Retina (tissue), 1 donor: ENCODE measurements around the gene TNFRSF4.
A peak's percentile ranks its signal among the peaks of the same experiment; 100 is the strongest.

Source experiments
- DNase-seq: peaks from one replicate; pipeline ENCODE4 v3.0.0-alpha.2; 2016

Gene TNFRSF4

DNA sequence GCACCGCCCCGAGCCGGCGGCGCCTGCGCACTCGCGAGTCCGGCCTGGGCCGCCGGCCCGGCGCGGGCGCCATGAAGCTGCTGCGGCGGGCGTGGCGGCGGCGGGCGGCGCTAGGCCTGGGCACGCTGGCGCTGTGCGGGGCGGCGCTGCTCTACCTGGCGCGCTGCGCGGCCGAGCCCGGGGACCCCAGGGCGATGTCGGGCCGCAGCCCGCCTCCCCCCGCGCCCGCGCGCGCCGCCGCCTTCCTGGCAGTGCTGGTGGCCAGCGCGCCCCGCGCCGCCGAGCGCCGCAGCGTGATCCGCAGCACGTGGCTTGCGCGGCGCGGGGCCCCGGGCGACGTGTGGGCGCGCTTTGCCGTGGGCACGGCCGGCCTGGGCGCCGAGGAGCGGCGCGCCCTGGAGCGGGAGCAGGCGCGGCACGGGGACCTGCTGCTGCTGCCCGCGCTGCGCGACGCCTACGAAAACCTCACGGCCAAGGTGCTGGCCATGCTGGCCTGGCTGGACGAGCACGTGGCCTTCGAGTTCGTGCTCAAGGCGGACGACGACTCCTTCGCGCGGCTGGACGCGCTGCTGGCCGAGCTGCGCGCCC is 18.3 kb upstream of the TNFRSF4 start, which contains the start of gene B3GALT6:
TSS of gene B3GALT6 (plus strand) at position 30 of the 588 bp plus-strand sequence. CDS start at position 72, 42 bp downstream.
- no peak for DNase-seq

GRCh38 chr1:1231400-1232207 is 17.7 kb upstream of the TNFRSF4 start, which contains the start of gene SDF4:
Gene SDF4 (minus strand): TSS chr1:1232001. CDS start chr1:1228772, 3,229 bp downstream.
- DNase-seq = peak; percentile 96

- peak; percentile 49 for DNase-seq
Measured at GRCh38 chr1:1230656-1231399, 16.9 kb upstream of the TNFRSF4 start.

GRCh38 chr1:1229770-1230169 is 15.8 kb upstream of the TNFRSF4 start:
- DNase-seq = no peak

DNA sequence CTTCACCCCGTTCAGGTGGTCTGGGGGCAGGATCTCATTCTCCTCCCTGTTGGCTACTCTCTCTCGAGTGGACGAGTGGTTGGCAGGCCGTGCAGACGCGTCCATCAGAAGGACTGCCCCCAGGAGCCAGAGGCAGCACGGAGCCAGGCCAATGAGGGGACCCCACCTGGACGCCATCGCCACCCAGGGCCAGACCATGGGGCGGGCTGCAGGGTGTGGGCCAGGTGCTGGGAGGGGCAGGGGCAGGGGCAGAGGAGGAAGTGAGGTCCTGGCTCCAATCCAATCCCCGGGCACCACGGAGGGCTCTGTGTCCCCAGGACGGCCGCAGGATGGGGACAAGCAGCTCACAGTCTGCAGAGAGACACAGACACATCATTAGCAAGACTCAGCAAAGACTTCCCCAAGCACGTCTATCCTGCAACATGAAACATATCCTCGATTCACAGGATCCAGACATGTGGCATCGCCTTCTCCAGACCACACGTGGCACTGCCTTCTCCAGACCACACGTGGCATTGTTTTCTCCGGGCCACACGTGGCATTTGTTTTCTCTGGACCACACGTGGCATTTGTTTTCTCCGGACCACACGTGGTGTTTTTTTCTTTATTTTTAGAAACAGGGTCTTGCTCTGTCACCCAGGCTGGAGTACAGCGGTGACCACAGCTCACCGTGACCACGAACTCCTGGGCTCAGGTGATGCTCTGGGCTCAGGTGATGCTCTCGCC is 14.8 kb upstream of the TNFRSF4 start:
- no peak for DNase-seq

DNA sequence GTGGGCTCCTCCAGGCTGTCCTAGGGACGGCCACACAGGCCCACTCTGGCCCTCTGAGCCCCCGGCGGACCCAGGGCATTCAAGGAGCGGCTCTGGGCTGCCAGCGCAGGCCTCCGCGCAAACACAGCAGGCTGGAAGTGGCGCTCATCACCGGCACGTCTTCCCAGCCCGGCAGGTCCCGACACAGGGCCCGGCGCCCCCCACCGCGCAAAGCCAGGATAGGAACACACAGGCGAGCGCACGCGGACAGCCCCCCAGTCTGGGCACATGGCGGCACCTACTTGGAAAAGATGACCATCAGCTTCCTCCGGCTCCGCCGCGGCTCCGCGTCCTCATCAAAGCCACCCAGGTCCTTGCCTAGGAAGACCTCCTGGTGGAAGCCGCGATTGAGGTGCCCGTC is 14.2 kb upstream of the TNFRSF4 start:
- no peak for DNase-seq

DNA sequence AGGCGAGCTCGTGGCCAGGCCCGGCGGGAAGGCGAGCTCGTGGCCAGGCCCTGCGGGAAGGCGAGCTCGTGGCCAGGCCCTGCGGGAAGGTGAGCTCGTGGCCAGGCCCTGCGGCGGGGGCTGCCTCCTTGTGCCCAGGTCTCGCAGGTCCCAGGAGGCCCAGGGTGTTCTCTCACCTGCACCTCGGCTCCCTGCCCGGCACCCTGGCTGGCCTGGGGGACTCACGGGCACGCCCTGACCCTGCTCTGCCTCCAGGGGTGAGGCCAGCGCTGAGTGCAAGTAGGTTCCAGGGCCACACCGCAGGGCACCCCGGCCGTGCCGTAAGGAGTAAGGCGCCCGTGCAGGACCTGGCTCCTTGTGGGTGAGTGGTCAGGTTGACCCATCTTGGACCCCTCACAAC is 13.4 kb upstream of the TNFRSF4 start:
- DNase-seq = no peak

DNA sequence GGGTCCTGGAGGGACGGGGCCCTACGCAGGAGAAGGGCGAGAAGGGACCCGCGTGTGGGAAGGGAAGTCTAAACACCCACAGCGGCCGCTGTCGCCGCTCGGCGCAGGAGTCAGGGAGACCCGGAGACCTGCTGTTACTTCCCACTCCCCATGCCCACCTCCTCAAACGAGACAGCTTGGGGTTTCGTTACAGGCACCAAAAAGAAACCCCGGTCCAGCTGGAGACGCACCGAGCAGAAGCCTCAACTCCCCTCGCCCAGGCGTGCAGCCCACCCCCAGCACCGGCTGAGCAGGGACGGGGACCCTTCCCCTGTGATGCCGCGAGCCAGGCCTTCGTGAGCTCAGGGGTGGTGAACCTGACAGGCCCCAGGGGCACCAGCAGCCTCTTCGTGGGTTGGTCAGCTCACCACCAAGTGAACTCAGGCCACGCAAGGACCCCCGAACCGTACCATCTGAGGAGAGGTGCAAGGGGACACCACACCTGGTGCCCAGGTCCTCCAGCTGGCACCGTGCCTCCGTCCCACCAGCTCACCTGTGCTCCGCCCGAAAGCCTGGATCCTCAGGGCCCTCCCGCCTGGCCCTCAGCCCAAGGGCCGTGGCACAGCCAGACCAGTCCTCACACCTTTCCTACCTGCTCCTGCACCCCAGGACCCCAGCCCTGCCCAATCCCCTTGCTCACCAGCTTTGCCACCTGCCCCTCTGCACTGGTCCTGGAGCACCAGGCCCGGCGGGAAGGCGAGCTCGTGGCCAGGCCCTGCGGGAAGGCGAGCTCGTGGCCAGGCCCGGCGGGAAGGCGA is 12.8 kb upstream of the TNFRSF4 start:
- DNase-seq = no peak

DNA sequence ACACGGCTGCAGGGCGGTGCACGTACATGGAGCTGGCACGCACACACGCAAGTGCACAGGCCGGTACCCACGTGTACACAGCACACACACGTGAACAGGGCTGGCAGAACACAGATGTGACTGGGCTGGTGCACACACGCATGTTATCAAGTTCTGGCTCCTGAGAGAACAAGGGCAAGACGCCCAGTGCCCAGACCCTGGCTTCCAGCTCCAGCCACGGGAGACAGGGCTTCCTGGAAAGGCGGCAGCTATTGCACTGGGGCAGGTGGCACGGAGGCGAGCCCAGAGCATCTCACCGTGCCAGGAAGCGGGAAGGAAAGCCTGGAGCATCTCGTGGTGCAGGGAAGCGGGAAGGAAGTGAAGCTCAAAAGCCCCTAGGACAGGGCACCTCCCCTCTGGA is 12.0 kb upstream of the TNFRSF4 start:
- no peak for DNase-seq

DNA sequence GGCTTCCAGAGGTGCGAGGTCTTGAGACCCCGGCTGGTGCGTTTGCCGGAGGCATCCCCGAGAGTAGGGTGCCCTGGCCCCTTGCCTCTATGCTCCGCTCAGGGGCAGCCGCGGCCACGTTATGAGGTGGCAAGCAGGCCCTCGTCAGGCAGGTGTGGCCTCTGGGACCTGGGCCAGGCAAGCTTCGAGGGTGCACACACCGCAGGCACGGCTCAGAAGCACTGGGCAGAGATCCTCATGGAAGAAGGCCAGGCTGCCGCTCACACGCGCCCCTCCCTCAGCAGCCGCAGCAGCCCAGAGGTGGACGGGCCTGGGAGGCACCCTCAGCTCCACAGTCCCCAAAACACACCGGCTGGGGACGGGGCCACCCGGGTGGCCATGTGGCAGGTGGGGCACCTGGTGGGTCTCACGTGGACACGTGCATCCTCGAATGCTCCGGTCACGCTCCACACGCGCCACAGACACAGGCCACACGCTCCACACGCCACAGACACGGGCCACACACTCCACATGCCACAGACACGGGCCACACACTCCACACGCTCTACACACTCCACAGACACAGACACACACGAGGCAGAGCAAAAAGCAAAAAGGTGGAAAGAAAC is 11.4 kb upstream of the TNFRSF4 start:
- DNase-seq = no peak

- no peak for DNase-seq
Measured at GRCh38 chr1:1223891-1224290, 9.9 kb upstream of the TNFRSF4 start.

DNA sequence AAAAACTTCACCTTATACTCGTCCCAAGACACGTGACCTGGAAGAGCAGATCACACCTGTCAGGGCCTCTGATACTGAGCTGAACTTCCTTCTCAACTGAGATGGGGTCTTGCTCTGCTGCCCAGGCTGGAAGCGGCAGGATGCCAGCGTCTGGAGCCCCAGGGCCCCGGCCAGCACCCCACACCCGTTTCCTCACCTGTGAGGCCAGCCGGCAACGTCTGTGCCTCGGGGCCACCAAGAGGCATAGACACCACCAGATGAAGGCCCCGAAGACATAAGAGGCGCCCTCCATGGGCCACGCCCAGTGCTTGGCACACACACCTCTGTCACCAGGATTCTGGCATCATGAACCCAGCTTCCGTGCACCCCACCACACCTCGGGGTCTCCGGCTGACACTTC is 9.4 kb upstream of the TNFRSF4 start:
- no peak for DNase-seq

DNA sequence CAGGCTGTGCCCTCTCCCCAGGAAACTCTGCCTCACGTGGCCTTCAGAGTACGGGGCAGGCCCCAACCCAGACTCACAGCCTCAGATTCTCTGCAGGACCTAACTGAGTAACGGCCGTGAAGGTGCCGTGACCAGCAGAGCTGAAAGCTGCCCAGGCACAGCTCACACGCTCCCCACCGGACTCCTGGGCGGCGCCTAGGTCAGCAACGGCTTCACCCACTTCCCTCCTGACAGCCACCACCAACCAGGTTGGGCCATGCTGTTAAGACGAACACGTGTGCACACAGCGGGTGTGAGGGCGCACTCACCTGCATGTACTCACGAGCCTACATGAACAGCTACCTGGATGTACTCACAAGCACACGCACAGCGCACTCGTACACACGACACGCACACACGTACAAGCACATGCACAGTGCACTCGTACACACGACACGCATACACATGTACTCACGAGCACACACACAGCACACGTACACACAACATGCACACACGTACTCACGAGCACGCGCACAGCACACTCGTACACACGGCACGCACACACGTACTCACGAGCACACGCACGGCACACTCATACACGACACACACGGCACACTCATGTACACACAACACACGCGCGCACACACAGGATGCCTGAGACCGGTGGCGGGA is 8.7 kb upstream of the TNFRSF4 start:
- DNase-seq = no peak

DNA sequence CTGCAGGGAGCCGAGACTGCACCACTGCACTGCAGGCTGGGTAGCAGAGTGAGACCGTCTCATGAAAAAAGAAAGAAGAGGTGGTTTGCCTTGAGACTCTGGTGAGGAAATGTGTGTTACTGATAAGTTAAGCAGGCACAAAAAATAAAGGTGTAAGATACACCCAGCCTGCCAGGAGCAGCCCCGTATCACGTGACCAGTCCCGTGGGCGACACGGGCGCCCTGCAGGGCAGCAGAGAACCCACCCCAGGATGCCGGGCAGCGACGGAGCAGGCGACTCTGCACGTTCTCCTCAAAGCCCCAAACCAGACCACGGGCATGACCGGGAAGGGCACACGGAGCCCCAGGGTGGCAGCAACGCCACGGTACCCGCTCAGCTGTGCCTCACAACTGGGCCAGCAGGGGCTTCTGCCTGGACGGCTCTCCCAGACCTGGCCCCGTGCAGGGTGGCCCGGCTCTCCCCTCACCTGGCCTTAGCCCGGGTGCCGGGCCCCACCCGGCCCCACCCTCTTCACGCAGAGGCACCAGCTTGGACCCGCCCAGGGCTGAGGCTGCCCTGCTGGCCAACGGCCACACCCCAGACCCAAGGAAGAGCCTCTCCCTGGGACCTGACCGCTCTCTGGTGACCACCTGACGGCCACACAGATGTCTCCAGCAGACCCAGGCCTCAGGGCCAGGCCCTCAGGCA is 8.1 kb upstream of the TNFRSF4 start:
- no peak for DNase-seq

- no peak for DNase-seq
Measured at GRCh38 chr1:1220197-1220596, 6.2 kb upstream of the TNFRSF4 start.

DNA sequence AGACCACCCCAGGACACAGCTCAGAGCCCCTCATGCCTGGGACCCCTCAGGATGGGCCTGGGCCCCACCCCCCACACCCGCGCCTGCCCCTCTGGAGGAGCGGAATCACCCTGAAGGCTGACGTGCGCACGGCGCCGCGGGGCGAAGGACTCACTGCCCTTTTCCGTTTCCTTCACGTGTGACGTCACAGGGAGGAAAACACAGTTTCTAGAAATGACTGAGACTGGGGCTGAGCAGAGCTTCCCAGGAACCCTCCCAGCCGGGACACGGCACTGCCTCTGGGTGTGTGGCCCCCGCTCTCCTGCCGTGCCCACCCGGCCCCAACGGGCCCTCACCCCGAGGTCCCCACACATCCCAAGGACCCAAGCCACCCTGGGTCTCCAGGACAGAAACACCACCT is 5.4 kb upstream of the TNFRSF4 start:
- DNase-seq = no peak

GRCh38 chr1:1218524-1219200 is 4.7 kb upstream of the TNFRSF4 start:
- DNase-seq = no peak

DNA sequence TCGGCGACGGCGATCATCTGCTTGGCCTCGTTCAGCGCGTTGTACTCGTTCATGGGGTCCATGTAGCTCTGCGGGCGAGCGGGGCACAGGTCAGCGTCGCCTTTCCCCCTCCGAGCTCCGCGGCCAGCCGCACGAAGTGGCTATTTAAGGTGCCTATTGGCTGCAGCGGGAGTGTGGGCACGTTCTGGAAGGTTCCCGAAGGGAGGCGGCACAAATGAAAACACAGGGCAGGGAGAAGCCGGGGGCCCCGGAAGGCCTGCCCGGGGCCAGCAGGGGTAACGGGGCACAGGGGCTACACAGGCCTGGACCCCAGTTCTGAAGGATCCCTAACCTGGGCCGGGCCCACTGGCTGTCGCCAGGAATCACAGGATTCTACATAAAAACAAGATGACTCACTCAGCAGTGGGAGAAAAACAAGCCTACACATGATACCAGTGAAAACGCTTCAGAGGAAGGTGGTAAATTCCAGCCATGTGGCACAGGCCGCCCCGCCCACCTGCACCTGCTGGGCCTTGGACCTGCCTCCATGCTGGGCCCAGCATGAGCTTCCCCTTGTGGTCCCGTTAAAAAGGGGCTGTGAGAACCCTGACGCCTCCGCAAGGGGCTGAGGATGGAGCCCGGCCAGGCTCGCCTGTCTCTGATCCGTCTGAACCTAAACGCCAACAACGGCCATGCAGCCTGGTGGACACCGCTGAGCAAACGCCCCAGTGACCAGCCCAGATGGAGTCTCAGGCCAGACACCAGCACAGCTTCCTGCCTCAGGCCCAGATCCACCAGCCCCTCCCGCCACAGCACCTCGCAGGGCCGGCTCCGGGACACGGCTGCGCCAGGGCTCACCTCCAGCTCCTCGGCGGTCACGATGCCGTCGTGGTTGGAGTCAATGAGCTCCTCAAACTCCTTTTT is 3.9 kb upstream of the TNFRSF4 start:
- no peak for DNase-seq
